Stimulated activated CD8-positive, alpha-beta memory T cell treated with anti-CD3 and anti-CD28 coated beads, Interleukin-7, amount 100 ng/mL, for 1 hour (primary cell): ENCODE results near the gene SPINT3.

Source experiments
- DNase-seq, 2 donors: peaks; one replicate each; pipeline ENCODE4 v3.0.0-alpha.2; 2020; ENCODE audit warnings: low read depth in 2 of 2

Gene SPINT3

GRCh38 chr20:45515147-45515913 lies at the start of gene SPINT3:
SPINT3 (minus strand) TSS chr20:45515622; CDS start chr20:45515608, 14 bp downstream.
- DNase-seq = no peak

GRCh38 chr20:45564760-45565276 lies 49.4 kb upstream of the SPINT3 start:
- DNase-seq = no peak

- no peak for DNase-seq
These were observed 39.8 kb upstream of the SPINT3 start for GRCh38 chr20:45555198-45555597.

- no peak for DNase-seq
These were observed 37.0 kb upstream of the SPINT3 start for GRCh38 chr20:45552456-45552855.

GRCh38 chr20:45550765-45551164 lies 35.3 kb upstream of the SPINT3 start:
- DNase-seq = no peak

GRCh38 chr20:45548410-45548809 lies 33.0 kb upstream of the SPINT3 start:
- no peak for DNase-seq

- DNase-seq = no peak
These were observed 31.9 kb upstream of the SPINT3 start, which contains the start of gene EPPIN for GRCh38 chr20:45547206-45547770. EPPIN (minus strand) TSS chr20:45547401; CDS start chr20:45547357, 44 bp downstream.

- no peak for DNase-seq
These were observed 30.5 kb upstream of the SPINT3 start for GRCh38 chr20:45545754-45546453.

- DNase-seq = no peak
These were observed 29.9 kb upstream of the SPINT3 start for GRCh38 chr20:45545351-45545750.

- DNase-seq = no peak
These were observed 24.0 kb upstream of the SPINT3 start, which contains the start of gene WFDC6 for GRCh38 chr20:45539382-45539781. WFDC6 (minus strand) TSS chr20:45539482; CDS start chr20:45539407, 75 bp downstream.

- no peak for DNase-seq
These were observed 22.9 kb upstream of the SPINT3 start for GRCh38 chr20:45538209-45538799.

- DNase-seq = no peak
These were observed 11.9 kb upstream of the SPINT3 start for GRCh38 chr20:45527294-45527693.

- DNase-seq = no peak
These were observed 8.4 kb upstream of the SPINT3 start for GRCh38 chr20:45523821-45524220.

- DNase-seq = no peak
These were observed 2.9 kb upstream of the SPINT3 start for GRCh38 chr20:45518282-45518681.

- no peak for DNase-seq
These were observed 5.1 kb downstream of the SPINT3 start for GRCh38 chr20:45510242-45510862.

GRCh38 chr20:45509091-45509490 lies 6.3 kb downstream of the SPINT3 start:
- DNase-seq = no peak

GRCh38 chr20:45508068-45508886 lies 7.1 kb downstream of the SPINT3 start:
- no peak for DNase-seq

GRCh38 chr20:45507011-45507820 lies 8.2 kb downstream of the SPINT3 start:
- DNase-seq = no peak

- no peak for DNase-seq
These were observed 9.0 kb downstream of the SPINT3 start for GRCh38 chr20:45506398-45506797.

GRCh38 chr20:45503403-45503802 lies 12.0 kb downstream of the SPINT3 start:
- DNase-seq = no peak
